HCT116 (cell line): Measurements from ENCODE around the gene ZNG1F. TPM values are rescaled to one million over a fixed set of nuclear protein-coding genes. Genes with fewer than 3 reads are reported as not detected.
"Not testable (repeated sequence)": the region's sequence is repeated elsewhere in the genome, so short reads cannot be mapped to it uniquely, and the experiment has no call there.

ENCODE experiments used
- ATAC-seq: fragments of 200-7000 bp; cut with Tn5 transposase; 2 replicates; pipeline ENCODE4 v1.9.1; 2020; ENCODE audit warnings: mild to moderate bottlenecking, moderate library complexity
- BruUV-seq: library from RNA; stranded (reverse); fragments of 400-500 nt; replicated peaks from 2 replicates; lab custom pipeline; 2021; lab: Mats Ljungman, UMichigan
- CTCF ChIA-PET: fragments of 300-600 bp; sonication (Branson Sonifier 250); formaldehyde crosslinking; loops from one replicate; lab custom pipeline; 2021; ENCODE audit warnings: antibody characterized with exemption; lab: Charles Lee
- POLR2A ChIA-PET: fragments of 300-600, 350-600 bp; sonication (Branson Sonifier 250); formaldehyde crosslinking; loops from one replicate; lab custom pipeline; 2021; ENCODE audit warnings: antibody characterized with exemption; lab: Charles Lee
- RAD21 ChIA-PET, 2 experiments: fragments of 300-600 bp; sonication (Branson Sonifier 250); formaldehyde crosslinking; loops; one replicate each; lab custom pipeline; 2023; ENCODE audit warnings: low total read pairs in 2 of 2; ENCODE audit not compliant: uncharacterized antibody in 2 of 2, unreplicated experiment in 2 of 2, low non-redundant PET in 1 of 2; lab: Charles Lee
- DNase-seq: peaks from one replicate; pipeline ENCODE4 v3.0.0-alpha.2; 2010; ENCODE audit warnings: low read depth, low spot score
- H2AFZ ChIP-seq: fragments of 200-600 bp; shearing (Covaris generic), sonication (generic); 2 replicates; pipeline ENCODE4 v1.6.1; 2017; ENCODE audit warnings: low read depth, mixed run types, mixed read lengths, antibody characterized with exemption, low read length; ENCODE audit not compliant: poor library complexity, severe bottlenecking
- H3K27ac ChIP-seq: 2 replicates; pipeline ENCODE4 v1.5.1; 2012; ENCODE audit warnings: low read depth, low read length
- H3K27me3 ChIP-seq: fragments of 200-600 bp; sonication (generic); 2 replicates; pipeline ENCODE4 v1.6.1; 2016; ENCODE audit warnings: mixed run types, low read length, mixed read lengths; ENCODE audit not compliant: insufficient read depth
- H3K36me3 ChIP-seq, 2 experiments: fragments of 200-500 bp in 1 of 2; fragments of 200-600 bp in 1 of 2; sonication (Bioruptor generic) in 1 of 2; sonication (generic) in 1 of 2; 2 replicates each; pipeline versions ENCODE4 v1.5.1 to v1.6.1; 2014 to 2016; ENCODE audit warnings: low read length in 2 of 2, inconsistent platforms in 1 of 2, mixed read lengths in 1 of 2, mixed run types in 1 of 2; ENCODE audit not compliant: insufficient read depth in 2 of 2, control insufficient read depth in 1 of 2
- H3K4me1 ChIP-seq, 2 experiments: fragments of 200-600 bp in 1 of 2; sonication (generic) in 1 of 2; 2 replicates each; pipeline versions ENCODE4 v1.5.1 to v1.6.1; 2012 to 2017; ENCODE audit warnings: low read length in 2 of 2, inconsistent platforms in 1 of 2, mild to moderate bottlenecking in 1 of 2, mixed read lengths in 1 of 2, mixed run types in 1 of 2, moderate library complexity in 1 of 2; ENCODE audit not compliant: insufficient read depth in 2 of 2, control insufficient read depth in 1 of 2
- H3K4me2 ChIP-seq: fragments of 200-600 bp; sonication (generic); 2 replicates; pipeline ENCODE4 v1.6.1; 2017; ENCODE audit warnings: mixed run types, low read length, mixed read lengths
- H3K4me3 ChIP-seq, 2 experiments: fragments of 200-600 bp in 1 of 2; sonication (generic) in 1 of 2; replicated peaks in 1 of 2; 2 replicates each; pipeline ENCODE4 v1.5.1; 2011 to 2016; ENCODE audit warnings: low read length in 2 of 2, control low read depth in 1 of 2, low read depth in 1 of 2, mild to moderate bottlenecking in 1 of 2, mixed read lengths in 1 of 2, mixed run types in 1 of 2
- H3K79me2 ChIP-seq: fragments of 200-600 bp; sonication (generic); 2 replicates; pipeline ENCODE4 v1.6.1; 2017; ENCODE audit warnings: mild to moderate bottlenecking, mixed run types, low read length, moderate library complexity, mixed read lengths; ENCODE audit not compliant: insufficient read depth
- H3K9ac ChIP-seq: fragments of 200-600 bp; sonication (generic); 2 replicates; pipeline ENCODE4 v1.6.1; 2016; ENCODE audit warnings: low read length, mixed read lengths
- H3K9me2 ChIP-seq: fragments of 200-600 bp; sonication (generic), shearing (Covaris generic); 2 replicates; pipeline ENCODE4 v1.6.1; 2017; ENCODE audit warnings: mixed run types, mild to moderate bottlenecking, moderate library complexity; ENCODE audit not compliant: insufficient read depth
- H3K9me3 ChIP-seq, 2 experiments: fragments of 200-500 bp in 1 of 2; fragments of 200-600 bp in 1 of 2; sonication (Bioruptor generic) in 1 of 2; sonication (generic) in 1 of 2; 2 replicates each; pipeline ENCODE4 v1.6.1; 2014 to 2017; ENCODE audit warnings: low read length in 2 of 2, mixed read lengths in 2 of 2, inconsistent platforms in 1 of 2, low read depth in 1 of 2, mild to moderate bottlenecking in 1 of 2, mixed run types in 1 of 2, moderate library complexity in 1 of 2; ENCODE audit not compliant: control insufficient read depth in 1 of 2, insufficient read depth in 1 of 2
- H4K20me1 ChIP-seq: fragments of 200-600 bp; sonication (generic), shearing (Covaris generic); 2 replicates; pipeline ENCODE4 v1.6.1; 2017; ENCODE audit warnings: mixed run types, mild to moderate bottlenecking, moderate library complexity; ENCODE audit not compliant: insufficient read depth
- RAD21 ChIP-seq: IDR thresholded peaks from 2 replicates; pipeline ENCODE4 v1.6.1; 2012; ENCODE audit warnings: low read depth, mild to moderate bottlenecking
- intact Hi-C: fragments of 100-400 bp; cut with micrococcal nuclease; formaldehyde crosslinking; loops from 2 replicates; pipeline ENCODE4 v1.10.0; 2022
- total RNA-seq: library from RNA; stranded (reverse); gene quantifications from one replicate; pipeline ENCODE4 v1.2.1, GENCODE V29; 2021; ENCODE audit not compliant: unreplicated experiment

The ZNG1F gene
- total RNA-seq, 1 experiment from 2014 or later, result 17.1 TPM

- POLR2A ChIA-PET, H2AFZ ChIP-seq, CTCF ChIA-PET, H4K20me1 ChIP-seq, DNase-seq, H3K9ac ChIP-seq, H3K36me3 ChIP-seq, ATAC-seq, H3K27ac ChIP-seq, BruUV-seq, H3K27me3 ChIP-seq, H3K4me2 ChIP-seq, H3K79me2 ChIP-seq, H3K9me2 ChIP-seq, RAD21 ChIA-PET, intact Hi-C loops, H3K9me3 ChIP-seq, H3K4me1 ChIP-seq, H3K4me3 ChIP-seq: not testable (repeated sequence)
Observed at GRCh38 chr9:41113348-41113747, 75.8 kb downstream of the ZNG1F start.

- RAD21 ChIA-PET, DNase-seq, ATAC-seq, H3K27ac ChIP-seq, BruUV-seq, H3K9ac ChIP-seq, CTCF ChIA-PET, H3K4me2 ChIP-seq, H3K4me3 ChIP-seq, intact Hi-C loops, H4K20me1 ChIP-seq, H3K79me2 ChIP-seq, H3K4me1 ChIP-seq, POLR2A ChIA-PET, H3K27me3 ChIP-seq, H2AFZ ChIP-seq, H3K36me3 ChIP-seq, H3K9me2 ChIP-seq, H3K9me3 ChIP-seq: not testable (repeated sequence)
Observed at GRCh38 chr9:41111414-41111813, 77.7 kb downstream of the ZNG1F start.

DNA sequence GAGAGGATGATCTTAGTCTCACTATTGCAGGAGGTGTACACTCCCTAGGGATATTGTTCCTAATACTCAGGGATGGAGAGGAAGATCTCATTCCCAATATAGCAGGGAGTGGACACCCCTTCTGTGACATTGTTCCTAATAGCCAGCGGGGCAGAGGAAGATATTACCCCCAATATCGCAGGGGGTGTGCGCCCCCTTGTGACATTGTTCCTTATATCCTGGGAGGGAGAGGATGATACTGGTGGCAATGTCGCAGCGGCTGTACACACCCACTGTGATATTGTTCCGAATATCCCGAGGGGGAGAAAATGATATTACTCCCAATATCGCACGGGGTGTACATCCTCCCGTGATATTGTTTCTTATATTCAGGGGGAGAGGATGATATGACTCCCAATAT, 78.2 kb downstream of the ZNG1F start:
- H3K9me2 ChIP-seq, H3K9ac ChIP-seq, BruUV-seq, H3K4me3 ChIP-seq, H3K27me3 ChIP-seq, intact Hi-C loops, H3K4me2 ChIP-seq, H3K79me2 ChIP-seq, CTCF ChIA-PET, RAD21 ChIA-PET, H3K27ac ChIP-seq, H2AFZ ChIP-seq, DNase-seq, H4K20me1 ChIP-seq, H3K4me1 ChIP-seq, H3K36me3 ChIP-seq, POLR2A ChIA-PET, H3K9me3 ChIP-seq, ATAC-seq: not testable (repeated sequence)
- 0 out of 2 replicates have a peak, but pooled peaks have one; percentile 13 for TF ChIP-seq RAD21

DNA sequence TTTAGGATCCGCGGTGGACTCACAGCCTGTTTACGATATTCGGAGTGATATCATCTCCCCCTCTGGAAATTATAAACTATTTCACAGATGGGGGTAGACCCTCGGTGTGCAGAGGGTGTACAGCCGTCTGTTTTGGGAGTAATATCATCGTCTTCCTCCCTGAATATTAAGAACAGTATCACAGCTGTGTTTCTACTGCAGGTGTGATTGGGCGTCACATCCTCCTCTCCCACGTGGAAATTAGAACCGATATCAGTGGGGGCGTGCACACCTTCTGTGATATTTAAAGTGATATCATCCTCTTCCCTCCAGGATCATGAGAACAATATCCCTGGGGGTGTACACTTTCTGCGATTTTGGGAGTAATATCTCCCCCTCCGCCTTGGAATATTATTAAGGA, 79.9 kb downstream of the ZNG1F start:
- H3K27me3 ChIP-seq, H3K4me1 ChIP-seq, H3K36me3 ChIP-seq, BruUV-seq, CTCF ChIA-PET, H3K27ac ChIP-seq, H2AFZ ChIP-seq, H3K4me2 ChIP-seq, H3K9me3 ChIP-seq, DNase-seq, H3K4me3 ChIP-seq, H4K20me1 ChIP-seq, intact Hi-C loops, H3K79me2 ChIP-seq, RAD21 ChIA-PET, H3K9me2 ChIP-seq, POLR2A ChIA-PET, H3K9ac ChIP-seq: not testable (repeated sequence)
- ATAC-seq, result peak; percentile 53
